Caco-2 (cell line): ENCODE data around the gene TCEAL1. TPM values are rescaled to one million over a fixed set of nuclear protein-coding genes. Genes with fewer than 3 reads are reported as not detected.

ENCODE experiments used
- BruUV-seq: library from RNA; stranded (reverse); fragments of 400-500 nt; replicated peaks from 2 replicates; lab custom pipeline; 2021; lab: Mats Ljungman, UMichigan
- CTCF ChIA-PET: fragments of 300-600 bp; sonication (Branson Sonifier 250); formaldehyde crosslinking; loops from one replicate; lab custom pipeline; 2022; ENCODE audit warnings: antibody characterized with exemption; lab: Charles Lee
- POLR2A ChIA-PET: fragments of 300-600 bp; sonication (Branson Sonifier 250); formaldehyde crosslinking; loops from one replicate; lab custom pipeline; 2022; ENCODE audit warnings: antibody characterized with exemption; lab: Charles Lee
- DNase-seq, 2 experiments: peaks; one replicate each; pipeline versions ENCODE4 v3.0.0 to v3.0.0-alpha.2; 2020 to 2022
- H3K27me3 ChIP-seq: replicated peaks from 2 replicates; pipeline ENCODE4 v1.6.0; 2011; ENCODE audit warnings: low read length; ENCODE audit not compliant: control insufficient read depth, insufficient read depth
- H3K36me3 ChIP-seq: 2 replicates; pipeline ENCODE4 v1.5.1; 2011; ENCODE audit warnings: low read length; ENCODE audit not compliant: control insufficient read depth, insufficient read depth
- H3K4me1 ChIP-seq: fragments of 250-450 bp; sonication (Bioruptor Pico); 2 replicates; pipeline ENCODE4 v1.5.1; 2020; ENCODE audit warnings: mild to moderate bottlenecking
- H3K4me3 ChIP-seq: 2 replicates; pipeline ENCODE4 v1.5.1; 2011; ENCODE audit warnings: low read depth, mild to moderate bottlenecking, control low read depth, low read length
- H3K9me3 ChIP-seq: fragments of 250-450 bp; sonication (Bioruptor Pico); 2 replicates; pipeline ENCODE4 v1.5.1; 2020; ENCODE audit warnings: mild to moderate bottlenecking, moderate library complexity
- H3K27ac Mint-ChIP-seq: one replicate; pipeline ENCODE4 v1.8.0; 2022; ENCODE audit warnings: mixed read lengths; ENCODE audit not compliant: unreplicated experiment
- H3K27me3 Mint-ChIP-seq: one replicate; pipeline ENCODE4 v1.8.0; 2022; ENCODE audit warnings: mixed read lengths; ENCODE audit not compliant: insufficient read depth, unreplicated experiment
- H3K36me3 Mint-ChIP-seq: one replicate; pipeline ENCODE4 v1.8.0; 2022; ENCODE audit warnings: mild to moderate bottlenecking, mixed read lengths; ENCODE audit not compliant: insufficient read depth, unreplicated experiment
- H3K4me1 Mint-ChIP-seq: one replicate; pipeline ENCODE4 v1.8.0; 2022; ENCODE audit warnings: low read depth, mixed read lengths; ENCODE audit not compliant: unreplicated experiment
- H3K4me3 Mint-ChIP-seq: one replicate; pipeline ENCODE4 v1.8.0; 2022; ENCODE audit warnings: mild to moderate bottlenecking, moderate library complexity, mixed read lengths; ENCODE audit not compliant: unreplicated experiment
- H3K9me3 Mint-ChIP-seq: one replicate; pipeline ENCODE4 v1.8.0; 2022; ENCODE audit warnings: mixed read lengths; ENCODE audit not compliant: unreplicated experiment
- CTCF ChIP-seq, 2 experiments: fragments of 200-600 bp in 1 of 2; IDR thresholded peaks; 1 replicate in 1 of 2; 2 replicates in 1 of 2; pipeline versions ENCODE4 v1.5.1 to v1.8.0; 2011 to 2022; ENCODE audit warnings: antibody characterized with exemption in 1 of 2, control low read depth in 1 of 2, inconsistent platforms in 1 of 2, low read depth in 1 of 2, low read length in 1 of 2, mild to moderate bottlenecking in 1 of 2, moderate library complexity in 1 of 2; ENCODE audit not compliant: insufficient read depth in 1 of 2, severe bottlenecking in 1 of 2, unreplicated experiment in 1 of 2
- intact Hi-C: fragments of 100-400 bp; cut with micrococcal nuclease; formaldehyde crosslinking; loops from one replicate; pipeline ENCODE4 v1.10.0; 2022; ENCODE audit not compliant: unreplicated experiment
- total RNA-seq: library from RNA; stranded (reverse); gene quantifications from 2 replicates; pipeline ENCODE4 v1.2.3, GENCODE V29; 2022

The TCEAL1 gene
- total RNA-seq, 1 experiment from 2014 or later, result 11.8 TPM

- no peaks in the 10 kb centered on the region for H3K9me3 Mint-ChIP-seq
- peaks cover 12% of the 10 kb centered on the region for H3K4me1 Mint-ChIP-seq
- BruUV-seq, result no TSS peak
- intact Hi-C loops, result loop anchor here (1.0 to 2.0 kb wide), 2 partner anchors 57 to 96 kb away; partner anchors contain the start of gene MORF4L2
- Histone ChIP-seq H3K36me3 (no peaks in the 10 kb centered on the region), H3K27me3 (no peaks in the 10 kb centered on the region), H3K9me3 (no peaks in the 10 kb centered on the region), H3K4me3 (peak overlapping the region; percentile 75), H3K4me1 (no peaks in the 10 kb centered on the region)
- peak overlapping the region; percentile 84 for H3K27ac Mint-ChIP-seq
- H3K36me3 Mint-ChIP-seq, result peaks cover 5% of the 10 kb centered on the region
- ChIA-PET CTCF (interaction anchor here (0.6 to 1.2 kb wide), 13 partner anchors 9 to 202 kb away, joined by 3 to 12 read pairs (median 3); partner anchors contain the start of gene TCEAL3), POLR2A (interaction anchor here (0.6 to 1.3 kb wide), 5 partner anchors 44 to 96 kb away, joined by 3 to 17 read pairs (median 5); partner anchors contain the start of genes MORF4L2 and TCEAL4)
- peak; percentile 69 to 71 for DNase-seq
- H3K4me3 Mint-ChIP-seq, result peak overlapping the region; percentile 92
- H3K27me3 Mint-ChIP-seq, result no peaks in the 10 kb centered on the region
- peak in 1 of 2 experiments; percentile 86 for TF ChIP-seq CTCF (IDR thresholded peaks at IDR 0.05; ENCODE audit: insufficient read depth in 1 of 2, low read depth in 1 of 2, low read length in 1 of 2, severe bottlenecking in 1 of 2, unreplicated experiment in 1 of 2)
Observed at GRCh38 chrX:103629318-103630170, 769 bp downstream of the TCEAL1 start.

DNA sequence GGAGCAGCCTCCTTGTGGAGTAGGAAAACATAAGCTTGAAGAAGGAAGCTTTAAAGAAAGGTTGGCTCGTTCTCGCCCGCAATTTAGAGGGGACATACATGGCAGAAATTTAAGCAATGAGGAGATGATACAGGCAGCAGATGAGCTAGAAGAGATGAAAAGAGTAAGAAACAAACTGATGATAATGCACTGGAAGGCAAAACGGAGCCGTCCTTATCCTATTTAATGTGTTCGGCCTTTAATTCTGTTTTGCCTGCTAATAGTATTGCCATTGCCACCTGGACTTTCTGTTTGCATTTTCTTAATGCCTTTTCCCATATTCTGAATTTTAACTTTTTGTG lies 1.4 kb downstream of the TCEAL1 start:
- Histone ChIP-seq H3K36me3 (no peaks in the 10 kb centered on the region), H3K4me3 (peak overlapping the region; percentile 75), H3K4me1 (no peaks in the 10 kb centered on the region), H3K9me3 (no peaks in the 10 kb centered on the region), H3K27me3 (no peaks in the 10 kb centered on the region)
- Mint-ChIP-seq H3K4me3 (peak overlapping the region; percentile 92), H3K36me3 (peaks cover 5% of the 10 kb centered on the region), H3K9me3 (no peaks in the 10 kb centered on the region), H3K27ac (peak overlapping the region; percentile 84), H3K27me3 (no peaks in the 10 kb centered on the region), H3K4me1 (peaks cover 12% of the 10 kb centered on the region)
- BruUV-seq, result no TSS peak
- intact Hi-C loops, result loop anchor here (1.0 kb wide), 1 partner anchor 97 kb away; no protein-coding TSS in a partner anchor
- no peak for TF ChIP-seq CTCF (IDR thresholded peaks at IDR 0.05; ENCODE audit: insufficient read depth in 1 of 2, low read depth in 1 of 2, low read length in 1 of 2, severe bottlenecking in 1 of 2, unreplicated experiment in 1 of 2)
- no peak for DNase-seq
- ChIA-PET POLR2A (interaction anchor here (0.6 to 1.3 kb wide), 4 partner anchors 44 to 97 kb away, joined by 3 to 17 read pairs (median 4); partner anchors contain the start of genes MORF4L2 and TCEAL4), CTCF (interaction anchor here (0.6 to 1.2 kb wide), 12 partner anchors 8 to 201 kb away, joined by 3 to 12 read pairs (median 4); partner anchors contain the start of gene TCEAL3)

DNA sequence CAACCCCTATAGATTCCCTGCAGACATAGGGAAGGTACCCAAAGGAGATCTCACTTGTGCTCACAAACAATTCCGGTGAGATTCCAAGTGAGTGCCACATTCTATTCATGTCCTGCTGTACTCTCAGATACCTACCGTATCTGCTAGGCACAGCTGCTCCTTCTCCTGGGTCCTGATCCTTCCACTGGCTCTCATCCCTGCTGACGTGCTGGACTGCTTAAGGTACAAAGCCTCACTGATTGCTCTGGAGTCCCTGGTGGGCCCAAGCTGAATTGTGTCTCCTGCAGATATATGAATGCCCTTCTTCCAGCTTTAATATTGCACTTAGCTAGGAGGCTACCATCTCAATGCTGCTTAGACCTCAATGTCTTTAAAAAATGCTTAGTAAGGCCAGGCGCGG lies 2.4 kb downstream of the TCEAL1 start:
- no TSS peak for BruUV-seq
- Mint-ChIP-seq H3K27ac (no peak overlapping the region), H3K27me3 (no peaks in the 10 kb centered on the region), H3K4me3 (no peak overlapping the region), H3K4me1 (peaks cover 12% of the 10 kb centered on the region), H3K9me3 (no peaks in the 10 kb centered on the region), H3K36me3 (peaks cover 5% of the 10 kb centered on the region)
- H3K27me3 ChIP-seq, result no peaks in the 10 kb centered on the region
- H3K4me3 ChIP-seq, result no peak overlapping the region
- H3K36me3 ChIP-seq, result no peaks in the 10 kb centered on the region
- no peaks in the 10 kb centered on the region for H3K9me3 ChIP-seq
- H3K4me1 ChIP-seq, result no peaks in the 10 kb centered on the region
- TF ChIP-seq CTCF (IDR thresholded peaks at IDR 0.05; ENCODE audit: insufficient read depth in 1 of 2, low read depth in 1 of 2, low read length in 1 of 2, severe bottlenecking in 1 of 2, unreplicated experiment in 1 of 2), result no peak
- CTCF ChIA-PET, result no interaction called here
- DNase-seq, result no peak
- intact Hi-C loops, result no loop called here
- POLR2A ChIA-PET, result no interaction called here
